Spleen (tissue), 3 donors: Measurements from ENCODE around the gene TRPV2.

ENCODE experiments used
- POLR2A ChIP-seq, 3 donors: fragments of 450-650 bp; IDR thresholded peaks; one replicate each; pipeline ENCODE4 v1.5.1; 2017; ENCODE audit warnings: antibody characterized with exemption in 3 of 3, mild to moderate bottlenecking in 1 of 3
- POLR2AphosphoS5 ChIP-seq, 3 donors: sonication (generic); formaldehyde crosslinking; IDR thresholded peaks; one replicate each; pipeline ENCODE4 v1.5.1; 2017; ENCODE audit warnings: antibody characterized with exemption in 3 of 3

DNA sequence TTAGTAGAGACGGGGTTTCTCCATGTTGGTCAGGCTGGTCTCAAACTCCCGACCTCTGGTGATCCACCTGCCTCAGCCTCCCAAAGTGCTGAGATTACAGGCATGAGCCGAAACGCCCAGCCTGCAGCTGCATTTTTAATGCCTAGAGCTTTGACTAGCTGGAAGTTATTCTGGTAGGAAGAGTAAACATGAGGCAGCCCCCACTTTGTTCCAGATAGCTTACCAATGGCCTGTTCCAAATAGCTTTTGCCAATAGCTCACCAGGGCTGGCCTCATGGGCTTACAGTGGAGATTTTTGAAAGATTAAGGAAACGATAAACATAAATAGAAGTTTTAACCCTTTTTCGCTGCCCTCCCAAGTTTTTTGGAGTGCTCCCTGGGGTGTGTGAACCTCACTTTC is 9.8 kb downstream of the TRPV2 start:
- TF ChIP-seq POLR2A (IDR thresholded peaks at IDR 0.05) (no peak), POLR2AphosphoS5 (IDR thresholded peaks at IDR 0.05) (no peak)
